ENCODE measurements around the gene NOL8. TPM values are rescaled to one million over a fixed set of nuclear protein-coding genes. Genes with fewer than 3 reads are reported as not detected.
A peak's percentile ranks its signal among the peaks of the same experiment; 100 is the strongest.

NOL8 gene
- total RNA-seq, 1 donor from 2014 or later: 40.1 TPM

DNA sequence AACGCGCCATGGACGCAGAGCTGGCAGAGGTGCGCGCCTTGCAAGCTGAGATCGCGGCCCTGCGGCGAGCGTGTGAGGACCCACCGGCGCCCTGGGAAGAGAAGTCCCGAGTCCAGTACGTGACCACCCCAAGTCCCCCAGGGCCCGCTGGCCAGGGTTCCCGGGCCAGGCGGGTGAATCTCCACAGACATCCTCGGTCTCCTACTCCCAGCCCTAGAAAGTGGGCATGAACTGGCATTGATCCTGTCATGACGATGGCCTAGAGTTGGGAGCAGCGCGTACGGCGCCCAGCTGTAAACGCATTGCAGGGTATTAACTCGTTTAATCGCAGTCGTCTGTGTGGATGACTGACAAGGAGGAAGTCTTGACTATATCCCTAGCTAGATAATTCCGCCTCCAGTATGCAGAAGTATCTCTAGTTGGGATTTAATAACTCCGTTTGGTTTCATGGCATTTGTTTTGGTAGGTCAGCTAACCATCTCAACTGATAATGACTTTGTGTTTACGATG is 896 bp upstream of the NOL8 start:
- Mint-ChIP-seq H3K4me3 (peak overlapping the region; percentile 99), H3K27ac (ENCODE audit: unreplicated experiment) (peak overlapping the region; percentile 99)
- DNase-seq (ENCODE audit: low read depth, low spot score): no peak

DNA sequence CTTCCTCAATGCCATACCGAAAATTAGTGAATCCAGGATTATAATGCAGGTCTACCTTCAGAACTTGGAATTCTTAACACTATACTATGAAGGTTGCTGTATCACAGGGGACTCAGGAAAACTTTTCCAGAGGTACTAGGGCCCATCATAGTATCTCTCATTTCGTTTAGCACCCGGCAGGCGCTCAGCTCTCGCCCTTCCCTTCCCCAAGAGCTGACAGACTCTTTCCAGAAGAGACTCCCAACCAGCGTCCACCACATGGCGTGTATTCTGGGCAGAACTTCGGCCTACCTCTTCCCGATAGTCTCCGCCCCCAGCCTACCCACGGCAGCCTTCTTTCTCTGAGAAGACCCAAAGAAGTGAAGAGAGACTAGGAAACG is 271 bp downstream of the NOL8 start:
- Mint-ChIP-seq H3K27ac (ENCODE audit: unreplicated experiment) (peak overlapping the region; percentile 99), H3K36me3 (ENCODE audit: low read depth) (no peaks in the 10 kb centered on the region), H3K4me1 (peaks cover 30% of the 10 kb centered on the region)

More for the DNA sequence above, 896 bp upstream of the NOL8 start:
- H3K4me1 Mint-ChIP-seq: peaks cover 30% of the 10 kb centered on the region
- TF ChIP-seq, protein P1, sequence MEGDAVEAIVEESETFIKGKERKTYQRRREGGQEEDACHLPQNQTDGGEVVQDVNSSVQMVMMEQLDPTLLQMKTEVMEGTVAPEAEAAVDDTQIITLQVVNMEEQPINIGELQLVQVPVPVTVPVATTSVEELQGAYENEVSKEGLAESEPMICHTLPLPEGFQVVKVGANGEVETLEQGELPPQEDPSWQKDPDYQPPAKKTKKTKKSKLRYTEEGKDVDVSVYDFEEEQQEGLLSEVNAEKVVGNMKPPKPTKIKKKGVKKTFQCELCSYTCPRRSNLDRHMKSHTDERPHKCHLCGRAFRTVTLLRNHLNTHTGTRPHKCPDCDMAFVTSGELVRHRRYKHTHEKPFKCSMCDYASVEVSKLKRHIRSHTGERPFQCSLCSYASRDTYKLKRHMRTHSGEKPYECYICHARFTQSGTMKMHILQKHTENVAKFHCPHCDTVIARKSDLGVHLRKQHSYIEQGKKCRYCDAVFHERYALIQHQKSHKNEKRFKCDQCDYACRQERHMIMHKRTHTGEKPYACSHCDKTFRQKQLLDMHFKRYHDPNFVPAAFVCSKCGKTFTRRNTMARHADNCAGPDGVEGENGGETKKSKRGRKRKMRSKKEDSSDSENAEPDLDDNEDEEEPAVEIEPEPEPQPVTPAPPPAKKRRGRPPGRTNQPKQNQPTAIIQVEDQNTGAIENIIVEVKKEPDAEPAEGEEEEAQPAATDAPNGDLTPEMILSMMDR (conservative IDR thresholded peaks at IDR 0.05): no peak
- no peaks in the 10 kb centered on the region for H3K36me3 Mint-ChIP-seq (ENCODE audit: low read depth)
- H3K27me3 Mint-ChIP-seq (ENCODE audit: low read depth): no peaks in the 10 kb centered on the region
- no peaks in the 10 kb centered on the region for H3K9me3 Mint-ChIP-seq

DNA sequence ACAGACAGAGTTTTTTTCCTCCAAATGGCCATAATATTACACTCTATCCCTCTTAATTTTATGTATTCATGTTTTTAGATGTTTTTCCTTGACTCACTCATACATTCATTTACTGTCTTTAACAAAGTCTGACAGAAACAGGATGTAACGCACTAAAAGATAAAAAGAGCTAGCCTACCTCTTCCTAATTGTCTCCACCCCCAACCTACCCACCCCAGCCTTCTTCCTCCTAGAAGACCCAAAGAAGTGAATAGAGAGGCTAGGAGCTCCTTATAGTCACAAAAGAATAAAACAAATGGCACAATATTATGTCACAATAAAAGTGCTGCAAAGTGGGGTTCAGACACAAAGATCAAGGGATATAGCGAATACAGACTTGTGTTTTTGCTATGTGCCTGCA is 719 bp downstream of the NOL8 start:
- H3K36me3 Mint-ChIP-seq (ENCODE audit: low read depth): no peaks in the 10 kb centered on the region
- no peak for DNase-seq (ENCODE audit: low read depth, low spot score)
- no peaks in the 10 kb centered on the region for H3K9me3 Mint-ChIP-seq
- peak overlapping the region; percentile 30 for H3K27ac Mint-ChIP-seq (ENCODE audit: unreplicated experiment)
- H3K4me1 Mint-ChIP-seq: peaks cover 30% of the 10 kb centered on the region
- H3K27me3 Mint-ChIP-seq (ENCODE audit: low read depth): no peaks in the 10 kb centered on the region
- TF ChIP-seq, protein P1 (conservative IDR thresholded peaks at IDR 0.05): no peak
- peak overlapping the region; percentile 99 for H3K4me3 Mint-ChIP-seq

More for the DNA sequence above, 271 bp downstream of the NOL8 start:
- Mint-ChIP-seq H3K9me3 (no peaks in the 10 kb centered on the region), H3K27me3 (ENCODE audit: low read depth) (no peaks in the 10 kb centered on the region), H3K4me3 (peak overlapping the region; percentile 99)
- TF ChIP-seq, protein P1 (conservative IDR thresholded peaks at IDR 0.05): peak; percentile 15
- no peak for DNase-seq (ENCODE audit: low read depth, low spot score)

DNA sequence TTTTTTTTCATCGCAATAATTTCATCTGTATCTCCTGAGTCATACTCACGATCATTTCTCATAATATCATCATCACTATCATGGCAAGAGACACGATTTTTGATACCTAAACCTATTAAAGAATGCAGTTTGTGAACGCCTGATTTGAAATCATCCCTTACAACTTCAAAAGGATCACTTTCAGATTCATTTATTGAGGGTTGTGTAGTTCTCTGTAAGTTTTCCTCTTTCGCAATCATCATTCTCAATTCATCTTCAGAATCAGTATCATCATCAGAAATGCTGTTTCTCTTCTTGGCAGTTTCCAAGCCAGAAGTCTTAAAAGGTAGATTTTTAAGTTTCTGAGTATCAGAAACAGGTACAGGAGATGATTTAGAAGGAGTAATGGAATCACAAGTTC is 9.7 kb downstream of the NOL8 start:
- H3K9me3 Mint-ChIP-seq: no peaks in the 10 kb centered on the region
- DNase-seq (ENCODE audit: low read depth, low spot score): no peak
- no peaks in the 10 kb centered on the region for H3K27me3 Mint-ChIP-seq (ENCODE audit: low read depth)
- TF ChIP-seq, protein P1 (conservative IDR thresholded peaks at IDR 0.05): no peak
- H3K36me3 Mint-ChIP-seq (ENCODE audit: low read depth): peaks cover 13% of the 10 kb centered on the region
- no peak overlapping the region for H3K27ac Mint-ChIP-seq (ENCODE audit: unreplicated experiment)
- no peaks in the 10 kb centered on the region for H3K4me1 Mint-ChIP-seq
- no peak overlapping the region for H3K4me3 Mint-ChIP-seq

DNA sequence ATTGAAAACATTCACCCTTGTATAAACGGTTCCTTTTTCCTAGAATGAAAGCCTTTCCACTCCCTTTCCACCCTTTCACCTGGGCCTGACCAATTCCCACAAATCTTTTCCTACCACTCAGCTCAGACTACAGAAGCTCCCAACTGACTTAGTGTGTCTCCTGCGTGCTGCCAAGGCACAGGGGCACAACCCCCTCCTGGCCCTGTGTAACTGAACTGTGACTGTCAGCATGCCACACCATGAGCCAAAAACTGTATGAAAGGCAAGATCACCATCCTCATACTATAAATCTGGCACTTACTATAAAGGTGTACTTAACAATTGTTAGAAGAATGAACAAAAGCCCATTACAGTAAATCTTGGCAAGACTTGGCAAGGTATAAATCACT is 11.5 kb downstream of the NOL8 start:
- DNase-seq (ENCODE audit: low read depth, low spot score): no peak
- Mint-ChIP-seq H3K27me3 (ENCODE audit: low read depth) (no peaks in the 10 kb centered on the region), H3K4me3 (no peak overlapping the region), H3K27ac (ENCODE audit: unreplicated experiment) (no peak overlapping the region), H3K36me3 (ENCODE audit: low read depth) (peaks cover 18% of the 10 kb centered on the region), H3K4me1 (no peaks in the 10 kb centered on the region), H3K9me3 (no peaks in the 10 kb centered on the region)
- TF ChIP-seq, protein P1 (conservative IDR thresholded peaks at IDR 0.05): no peak

Measured in neural crest cell (in vitro differentiated cells).